ENCODE results near the gene MAST2.
"Not testable (repeated sequence)": the region's sequence is repeated elsewhere in the genome, so short reads cannot be mapped to it uniquely, and the experiment has no call there.

- not testable (repeated sequence) for TF ChIP-seq POLR2A, CTCF (IDR thresholded peaks at IDR 0.05)
Observed at GRCh38 chr1:45836861-45837260, 33.4 kb downstream of the MAST2 start.
